ENCODE measurements around the gene PTPRN2. TPM values are rescaled to one million over a fixed set of nuclear protein-coding genes. Genes with fewer than 3 reads are reported as not detected.

The PTPRN2 gene
- total RNA-seq, 1 experiment from 2014 or later, result 0.11 TPM

DNA sequence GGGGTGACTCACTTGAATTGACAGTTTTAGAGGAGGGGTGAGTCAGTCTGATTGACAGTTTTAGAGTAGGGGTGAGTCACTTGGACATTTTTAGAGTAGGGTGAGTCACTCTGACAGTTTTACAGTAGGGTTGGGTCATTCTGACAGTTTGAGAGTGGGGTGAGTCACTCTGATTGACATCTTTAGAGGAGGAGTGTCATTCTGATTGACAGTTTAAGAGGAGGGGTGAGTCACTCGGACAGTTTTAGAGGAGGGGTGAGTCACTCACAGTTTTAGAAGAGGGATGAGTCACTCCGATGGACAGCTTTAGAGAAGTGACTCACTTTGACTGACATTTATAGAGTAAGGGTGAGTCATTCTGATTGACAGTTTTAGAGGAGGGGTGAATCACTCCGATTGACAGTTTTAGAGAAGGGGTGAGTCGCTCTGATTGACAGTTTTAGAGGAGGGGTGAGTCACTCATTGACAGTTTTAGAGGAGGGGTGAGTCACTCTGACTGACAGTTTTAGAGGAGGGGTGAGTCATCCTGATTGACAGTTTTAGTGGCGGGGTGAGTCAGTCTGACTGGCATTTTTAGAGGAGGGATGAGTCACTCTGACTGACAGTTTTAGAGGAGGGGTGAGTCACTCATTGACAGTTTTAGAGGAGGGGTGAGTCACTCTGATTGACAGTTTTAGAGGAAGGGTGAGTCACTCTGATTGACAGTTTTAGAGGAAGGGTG is 655.0 kb downstream of the PTPRN2 start:
- intact Hi-C loops (cut with micrococcal nuclease; ENCODE audit: unreplicated experiment), result no loop called here
- no TSS peak for BruUV-seq (replicated peaks)
- DNase-seq (ENCODE audit: low spot score), result peak; percentile 4
- Histone ChIP-seq H3K4me1 (ENCODE audit: insufficient read depth, low read length, poor library complexity, severe bottlenecking) (no peaks in the 10 kb centered on the region), H3K27me3 (replicated peaks; ENCODE audit: insufficient read depth, low read depth, low read length, poor library complexity) (no peaks in the 10 kb centered on the region), H3K9me3 (ENCODE audit: low read depth, low read length, poor library complexity, severe bottlenecking) (peaks cover 31% of the 10 kb centered on the region), H3K36me3 (ENCODE audit: insufficient read depth, low read length, poor library complexity, severe bottlenecking) (no peaks in the 10 kb centered on the region), H3K27ac (ENCODE audit: low read depth, low read length, poor library complexity, severe bottlenecking) (no peak overlapping the region), H3K4me3 (ENCODE audit: low read depth, low read length, poor library complexity, severe bottlenecking) (no peak overlapping the region)
- CTCF ChIA-PET, result no interaction called here
- POLR2A ChIA-PET (ENCODE audit: low non-redundant PET), result no interaction called here
- no peak for TF ChIP-seq EZH2 (IDR thresholded peaks at IDR 0.05; ENCODE audit: borderline replicate concordance, low read depth, low read length, poor library complexity, severe bottlenecking)
- TF ChIP-seq, protein P1, sequence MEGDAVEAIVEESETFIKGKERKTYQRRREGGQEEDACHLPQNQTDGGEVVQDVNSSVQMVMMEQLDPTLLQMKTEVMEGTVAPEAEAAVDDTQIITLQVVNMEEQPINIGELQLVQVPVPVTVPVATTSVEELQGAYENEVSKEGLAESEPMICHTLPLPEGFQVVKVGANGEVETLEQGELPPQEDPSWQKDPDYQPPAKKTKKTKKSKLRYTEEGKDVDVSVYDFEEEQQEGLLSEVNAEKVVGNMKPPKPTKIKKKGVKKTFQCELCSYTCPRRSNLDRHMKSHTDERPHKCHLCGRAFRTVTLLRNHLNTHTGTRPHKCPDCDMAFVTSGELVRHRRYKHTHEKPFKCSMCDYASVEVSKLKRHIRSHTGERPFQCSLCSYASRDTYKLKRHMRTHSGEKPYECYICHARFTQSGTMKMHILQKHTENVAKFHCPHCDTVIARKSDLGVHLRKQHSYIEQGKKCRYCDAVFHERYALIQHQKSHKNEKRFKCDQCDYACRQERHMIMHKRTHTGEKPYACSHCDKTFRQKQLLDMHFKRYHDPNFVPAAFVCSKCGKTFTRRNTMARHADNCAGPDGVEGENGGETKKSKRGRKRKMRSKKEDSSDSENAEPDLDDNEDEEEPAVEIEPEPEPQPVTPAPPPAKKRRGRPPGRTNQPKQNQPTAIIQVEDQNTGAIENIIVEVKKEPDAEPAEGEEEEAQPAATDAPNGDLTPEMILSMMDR (conservative IDR thresholded peaks at IDR 0.05; ENCODE audit: low read depth, low read length), result no peak

DNA sequence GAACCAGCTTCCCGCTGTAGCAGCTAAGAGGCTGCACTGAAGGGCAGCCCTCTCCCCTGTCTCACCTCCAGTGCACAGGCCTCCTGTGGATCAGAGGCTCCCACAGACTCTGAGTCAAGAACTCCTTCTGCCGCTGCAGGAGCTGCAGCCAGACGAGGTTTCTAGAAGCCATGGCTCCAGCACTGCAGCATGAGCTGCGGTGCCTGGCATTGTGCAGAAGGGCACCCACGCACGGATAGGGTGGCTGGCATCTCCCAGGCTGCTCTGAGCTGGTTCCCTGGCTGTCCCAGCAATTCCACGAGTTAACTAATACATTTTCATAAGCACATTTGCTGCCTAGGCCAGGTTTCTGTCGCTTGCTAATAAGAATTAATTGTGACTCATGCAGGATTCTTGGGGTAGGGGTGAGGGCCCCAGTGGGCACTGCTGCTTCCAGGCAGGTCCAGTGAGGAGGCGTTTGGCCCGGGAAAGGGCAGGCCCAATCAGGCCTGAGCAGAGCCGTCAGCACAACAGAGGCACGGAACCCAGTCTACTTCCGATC is 656.6 kb downstream of the PTPRN2 start:
- Histone ChIP-seq H3K27me3 (replicated peaks; ENCODE audit: insufficient read depth, low read depth, low read length, poor library complexity) (no peaks in the 10 kb centered on the region), H3K4me3 (ENCODE audit: low read depth, low read length, poor library complexity, severe bottlenecking) (no peak overlapping the region), H3K36me3 (ENCODE audit: insufficient read depth, low read length, poor library complexity, severe bottlenecking) (no peaks in the 10 kb centered on the region), H3K27ac (ENCODE audit: low read depth, low read length, poor library complexity, severe bottlenecking) (no peak overlapping the region), H3K4me1 (ENCODE audit: insufficient read depth, low read length, poor library complexity, severe bottlenecking) (no peaks in the 10 kb centered on the region), H3K9me3 (ENCODE audit: low read depth, low read length, poor library complexity, severe bottlenecking) (peaks cover 31% of the 10 kb centered on the region)
- ChIA-PET POLR2A (ENCODE audit: low non-redundant PET) (no interaction called here), CTCF (no interaction called here)
- no peak for DNase-seq (ENCODE audit: low spot score)
- intact Hi-C loops (cut with micrococcal nuclease; ENCODE audit: unreplicated experiment), result no loop called here
- no peak for TF ChIP-seq EZH2 (IDR thresholded peaks at IDR 0.05; ENCODE audit: borderline replicate concordance, low read depth, low read length, poor library complexity, severe bottlenecking)
- TF ChIP-seq, protein P1 (conservative IDR thresholded peaks at IDR 0.05; ENCODE audit: low read depth, low read length), result no peak
- no TSS peak for BruUV-seq (replicated peaks)

GRCh38 chr7:157930441-157930840 is 657.2 kb downstream of the PTPRN2 start:
- Histone ChIP-seq H3K36me3 (ENCODE audit: insufficient read depth, low read length, poor library complexity, severe bottlenecking) (no peaks in the 10 kb centered on the region), H3K27ac (ENCODE audit: low read depth, low read length, poor library complexity, severe bottlenecking) (no peak overlapping the region), H3K9me3 (ENCODE audit: low read depth, low read length, poor library complexity, severe bottlenecking) (peaks cover 31% of the 10 kb centered on the region), H3K27me3 (replicated peaks; ENCODE audit: insufficient read depth, low read depth, low read length, poor library complexity) (no peaks in the 10 kb centered on the region), H3K4me3 (ENCODE audit: low read depth, low read length, poor library complexity, severe bottlenecking) (no peak overlapping the region), H3K4me1 (ENCODE audit: insufficient read depth, low read length, poor library complexity, severe bottlenecking) (no peaks in the 10 kb centered on the region)
- ChIA-PET POLR2A (ENCODE audit: low non-redundant PET) (no interaction called here), CTCF (no interaction called here)
- BruUV-seq (replicated peaks), result no TSS peak
- DNase-seq (ENCODE audit: low spot score), result no peak
- intact Hi-C loops (cut with micrococcal nuclease; ENCODE audit: unreplicated experiment), result no loop called here
- TF ChIP-seq, protein P1 (conservative IDR thresholded peaks at IDR 0.05; ENCODE audit: low read depth, low read length), result no peak
- no peak for TF ChIP-seq EZH2 (IDR thresholded peaks at IDR 0.05; ENCODE audit: borderline replicate concordance, low read depth, low read length, poor library complexity, severe bottlenecking)

Measured in A673 (cell line).